Measurements from ENCODE around the gene STMN3. TPM values are rescaled to one million over a fixed set of nuclear protein-coding genes. Genes with fewer than 3 reads are reported as not detected.

The STMN3 gene
- 100 to 1,000 TPM; 110 to 120 TPM for total RNA-seq
- 10 to 100 TPM; 18.9 to 30.5 TPM for polyA plus RNA-seq

GRCh38 chr20:63653041-63653973 lies at the start of gene STMN3:
STMN3 (minus strand) TSS chr20:63653424; CDS start chr20:63653345, 79 bp downstream.
- ChIA-PET CTCF (ENCODE audit: partially characterized antibody) (interaction anchor here (1.2 to 2.2 kb wide), 2 partner anchors 12 to 17 kb away, joined by 5 read pairs; no protein-coding TSS in a partner anchor), POLR2A (ENCODE audit: partially characterized antibody) (interaction anchor here (0.8 to 6.7 kb wide), 13 partner anchors 9 to 100 kb away, joined by 3 to 60 read pairs (median 5); partner anchors contain the start of genes ARFRP1, GMEB2, LIME1 and SLC2A4RG)
- no peaks in the 10 kb centered on the region for H3K36me3 ChIP-seq (ENCODE audit: insufficient read depth, low read length)
- peak within 1 kb of the TSS; percentile 23 to 67 for H3K4me3 ChIP-seq (ENCODE audit: low read length in 2 of 2)
- no peaks in the 10 kb centered on the region for H3K27me3 ChIP-seq (ENCODE audit: insufficient read depth, low read length)
- Mint-ChIP-seq H3K4me1 (peaks cover 18 to 45% (median 29%) of the 10 kb centered on the region in 4 donors), H3K9me3 (no peaks in the 10 kb centered on the region), H3K4me3 (peak within 1 kb of the TSS; percentile 77 to 91 (median 87)), H3K27ac (peak within 1 kb of the TSS; percentile 42 to 90 (median 76)), H3K36me3 (peaks cover 0 to 11% of the 10 kb centered on the region in 2 donors), H3K27me3 (no peaks in the 10 kb centered on the region)
- H3K4me1 ChIP-seq (ENCODE audit: insufficient read depth, low read length) = peaks cover 45% of the 10 kb centered on the region
- DNase-seq = peak; percentile 64 to 85 (median 66)
- no peaks in the 10 kb centered on the region for H3K9me3 ChIP-seq (ENCODE audit: control insufficient read depth in 1 of 2, low read length in 2 of 2)
- intact Hi-C loops (cut with micrococcal nuclease) = loop anchor here (1.0 to 2.0 kb wide), 3 partner anchors 11 to 83 kb away; partner anchors contain the start of gene LIME1
- peak within 1 kb of the TSS; percentile 49 for H3K27ac ChIP-seq (ENCODE audit: low read depth, low read length)

GRCh38 chr20:63702036-63702665 lies 48.9 kb upstream of the STMN3 start:
- Mint-ChIP-seq H3K27ac (peak overlapping the region in 3 of 7 donors; percentile 37 to 51 (median 48)), H3K9me3 (peaks cover 0 to 1% (median 0%) of the 10 kb centered on the region in 8 donors)

GRCh38 chr20:63701329-63702035 lies 48.3 kb upstream of the STMN3 start:
- no peak overlapping the region for H3K4me3 ChIP-seq (ENCODE audit: low read length in 2 of 2)
- Mint-ChIP-seq H3K27ac (peak overlapping the region in 1 of 7 donors; percentile 75), H3K36me3 (peaks cover 3 to 23% of the 10 kb centered on the region in 2 donors), H3K4me3 (peak overlapping the region in 1 of 8 donors; percentile 35), H3K4me1 (peaks cover 7 to 50% (median 15%) of the 10 kb centered on the region in 4 donors), H3K27me3 (no peaks in the 10 kb centered on the region), H3K9me3 (peaks cover 0 to 1% (median 0%) of the 10 kb centered on the region in 8 donors)
- no peaks in the 10 kb centered on the region for H3K9me3 ChIP-seq (ENCODE audit: control insufficient read depth in 1 of 2, low read length in 2 of 2)
- peak in 1 of 5 donors; percentile 30 for DNase-seq
- intact Hi-C loops (cut with micrococcal nuclease) = no loop called here
- ChIA-PET POLR2A (ENCODE audit: partially characterized antibody) (interaction anchor here (1.1 to 2.1 kb wide), 3 partner anchors 32 to 37 kb away, joined by 3 to 8 read pairs (median 4); partner anchors contain the start of genes LIME1 and SLC2A4RG), CTCF (ENCODE audit: partially characterized antibody) (no interaction called here)
- H3K27me3 ChIP-seq (ENCODE audit: insufficient read depth, low read length) = no peaks in the 10 kb centered on the region
- no peak overlapping the region for H3K27ac ChIP-seq (ENCODE audit: low read depth, low read length)
- peaks cover 49% of the 10 kb centered on the region for H3K4me1 ChIP-seq (ENCODE audit: insufficient read depth, low read length)
- H3K36me3 ChIP-seq (ENCODE audit: insufficient read depth, low read length) = peaks cover 31% of the 10 kb centered on the region

More at GRCh38 chr20:63702036-63702665, 48.9 kb upstream of the STMN3 start:
- H3K4me3 ChIP-seq (ENCODE audit: low read length in 2 of 2) = no peak overlapping the region
- H3K36me3 ChIP-seq (ENCODE audit: insufficient read depth, low read length) = peaks cover 32% of the 10 kb centered on the region
- ChIA-PET CTCF (ENCODE audit: partially characterized antibody) (no interaction called here), POLR2A (ENCODE audit: partially characterized antibody) (interaction anchor here (1.1 to 2.1 kb wide), 3 partner anchors 14 to 37 kb away, joined by 3 to 8 read pairs (median 3); partner anchors contain the start of gene SLC2A4RG)
- H3K27me3 ChIP-seq (ENCODE audit: insufficient read depth, low read length) = no peaks in the 10 kb centered on the region
- Mint-ChIP-seq H3K27me3 (no peaks in the 10 kb centered on the region), H3K4me3 (peak overlapping the region in 1 of 8 donors; percentile 54), H3K4me1 (peaks cover 11 to 51% (median 18%) of the 10 kb centered on the region in 4 donors), H3K36me3 (peaks cover 8 to 29% of the 10 kb centered on the region in 2 donors)
- no peaks in the 10 kb centered on the region for H3K9me3 ChIP-seq (ENCODE audit: control insufficient read depth in 1 of 2, low read length in 2 of 2)
- no peak overlapping the region for H3K27ac ChIP-seq (ENCODE audit: low read depth, low read length)
- intact Hi-C loops (cut with micrococcal nuclease) = no loop called here
- DNase-seq = no peak
- peaks cover 49% of the 10 kb centered on the region for H3K4me1 ChIP-seq (ENCODE audit: insufficient read depth, low read length)

- Histone ChIP-seq H3K27me3 (ENCODE audit: insufficient read depth, low read length) (no peaks in the 10 kb centered on the region), H3K9me3 (ENCODE audit: control insufficient read depth in 1 of 2, low read length in 2 of 2) (no peaks in the 10 kb centered on the region), H3K4me3 (ENCODE audit: low read length in 2 of 2) (no peak overlapping the region), H3K4me1 (ENCODE audit: insufficient read depth, low read length) (peaks cover 49% of the 10 kb centered on the region), H3K27ac (ENCODE audit: low read depth, low read length) (no peak overlapping the region), H3K36me3 (ENCODE audit: insufficient read depth, low read length) (peaks cover 26% of the 10 kb centered on the region)
- Mint-ChIP-seq H3K4me1 (peaks cover 7 to 48% (median 17%) of the 10 kb centered on the region in 4 donors), H3K4me3 (peak overlapping the region in 1 of 8 donors; percentile 35), H3K9me3 (peaks cover 0 to 1% (median 0%) of the 10 kb centered on the region in 8 donors), H3K27me3 (no peaks in the 10 kb centered on the region), H3K36me3 (peaks cover 2 to 21% of the 10 kb centered on the region in 2 donors), H3K27ac (no peak overlapping the region)
- DNase-seq = no peak
- ChIA-PET CTCF (ENCODE audit: partially characterized antibody) (no interaction called here), POLR2A (ENCODE audit: partially characterized antibody) (interaction anchor here (1.1 to 2.1 kb wide), 3 partner anchors 33 to 38 kb away, joined by 3 to 8 read pairs (median 4); partner anchors contain the start of genes LIME1 and SLC2A4RG)
- intact Hi-C loops (cut with micrococcal nuclease) = no loop called here
Observed at GRCh38 chr20:63701051-63701328, 47.8 kb upstream of the STMN3 start.

- H3K4me3 ChIP-seq (ENCODE audit: low read length in 2 of 2) = no peak overlapping the region
- peak in 1 of 5 donors; percentile 19 for DNase-seq
- peaks cover 0 to 1% (median 0%) of the 10 kb centered on the region in 8 donors for H3K9me3 Mint-ChIP-seq
- ChIA-PET POLR2A (ENCODE audit: partially characterized antibody) (interaction anchor here (0.5 to 2.1 kb wide), 4 partner anchors 27 to 39 kb away, joined by 3 to 8 read pairs (median 4); partner anchors contain the start of genes LIME1 and SLC2A4RG), CTCF (ENCODE audit: partially characterized antibody) (no interaction called here)
- H3K27me3 Mint-ChIP-seq = no peaks in the 10 kb centered on the region
- peaks cover 7 to 42% (median 17%) of the 10 kb centered on the region in 4 donors for H3K4me1 Mint-ChIP-seq
- no peak overlapping the region for H3K4me3 Mint-ChIP-seq
- H3K9me3 ChIP-seq (ENCODE audit: control insufficient read depth in 1 of 2, low read length in 2 of 2) = no peaks in the 10 kb centered on the region
- intact Hi-C loops (cut with micrococcal nuclease) = no loop called here
- H3K27ac Mint-ChIP-seq = no peak overlapping the region
- H3K27ac ChIP-seq (ENCODE audit: low read depth, low read length) = no peak overlapping the region
- H3K4me1 ChIP-seq (ENCODE audit: insufficient read depth, low read length) = peaks cover 47% of the 10 kb centered on the region
- no peaks in the 10 kb centered on the region for H3K27me3 ChIP-seq (ENCODE audit: insufficient read depth, low read length)
- peaks cover 20% of the 10 kb centered on the region for H3K36me3 ChIP-seq (ENCODE audit: insufficient read depth, low read length)
- peaks cover 0 to 15% of the 10 kb centered on the region in 2 donors for H3K36me3 Mint-ChIP-seq
Observed at GRCh38 chr20:63700199-63701050, 47.2 kb upstream of the STMN3 start.

Measured in CD4-positive, alpha-beta memory T cell (primary cell).